ENCODE data around the gene MYBPC3.

MYBPC3 gene

GRCh38 chr11:47356998-47357329, 4.5 kb upstream of the MYBPC3 start:
- Histone ChIP-seq H3K9me2 (replicated peaks; ENCODE audit: low read depth, low read length) (no peaks in the 10 kb centered on the region), H4K20me1 (ENCODE audit: insufficient read depth, low read length, poor library complexity, severe bottlenecking) (no peaks in the 10 kb centered on the region), H3K9ac (ENCODE audit: low read depth, low read length, poor library complexity, severe bottlenecking) (no peak overlapping the region), H3K36me3 (ENCODE audit: insufficient read depth, low read length) (no peaks in the 10 kb centered on the region), H3K4me1 (ENCODE audit: insufficient read depth, low read length, poor library complexity, severe bottlenecking) (peaks cover 39% of the 10 kb centered on the region), H3K79me2 (ENCODE audit: insufficient read depth, low read length) (no peaks in the 10 kb centered on the region), H3K4me2 (ENCODE audit: low read depth, low read length, poor library complexity, severe bottlenecking) (no peak overlapping the region), H3K9me3 (ENCODE audit: insufficient read depth, low read depth, low read length) (no peaks in the 10 kb centered on the region), H3F3A (ENCODE audit: low read depth) (no peaks in the 10 kb centered on the region; the same call in 1 of the 2 replicates), H3K4me3 (ENCODE audit: low read length, poor library complexity, severe bottlenecking) (no peak overlapping the region), H3K27me3 (ENCODE audit: insufficient read depth, low read length, poor library complexity, severe bottlenecking) (no peaks in the 10 kb centered on the region), H2AFZ (ENCODE audit: low read length) (no peak overlapping the region)
- TF ChIP-seq CTCF (conservative IDR thresholded peaks at IDR 0.05; ENCODE audit: low read length), result no peak
- no peak for TF ChIP-seq EZH2phosphoT487 (IDR thresholded peaks at IDR 0.05; ENCODE audit: borderline replicate concordance)

DNA sequence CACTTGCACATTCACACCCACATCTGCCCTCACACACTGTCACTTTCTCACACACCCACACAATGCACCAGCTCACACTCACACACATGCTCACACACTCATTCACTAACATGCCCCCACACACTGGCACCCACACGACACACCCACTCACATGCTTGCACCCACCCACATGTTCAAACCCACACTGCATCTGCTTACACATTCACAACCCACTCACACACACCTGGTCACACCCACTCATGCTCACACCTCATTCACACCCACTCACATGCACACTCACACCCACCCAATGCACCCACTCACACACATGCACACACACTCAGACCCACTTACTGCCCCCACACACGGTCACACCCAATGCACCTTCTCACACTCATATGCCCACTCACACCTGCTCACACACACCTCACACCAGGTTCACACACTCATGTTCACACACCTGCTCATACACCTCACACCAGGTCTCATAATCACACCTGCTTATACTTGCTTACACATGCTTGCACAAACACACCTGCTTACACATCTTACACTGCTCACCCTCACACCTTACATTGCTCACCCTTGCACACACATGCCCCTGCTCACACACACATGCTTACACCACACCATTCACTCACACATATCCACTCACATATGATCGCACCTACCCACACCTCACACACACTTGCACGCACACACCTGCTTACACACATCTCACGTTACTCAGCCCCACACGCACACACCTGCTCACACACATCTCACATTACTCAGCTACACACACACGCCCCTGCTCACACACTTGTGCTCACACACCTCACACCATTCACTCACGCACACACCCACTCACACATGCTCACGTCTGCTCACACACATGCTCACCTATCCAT, 3.9 kb upstream of the MYBPC3 start:
- H3K4me3 ChIP-seq (ENCODE audit: low read length, poor library complexity, severe bottlenecking), result no peak overlapping the region
- no peaks in the 10 kb centered on the region for H3K9me3 ChIP-seq (ENCODE audit: insufficient read depth, low read depth, low read length)
- H3K9me2 ChIP-seq (replicated peaks; ENCODE audit: low read depth, low read length), result no peaks in the 10 kb centered on the region
- H3K9ac ChIP-seq (ENCODE audit: low read depth, low read length, poor library complexity, severe bottlenecking), result no peak overlapping the region
- no peaks in the 10 kb centered on the region for H3K36me3 ChIP-seq (ENCODE audit: insufficient read depth, low read length)
- no peaks in the 10 kb centered on the region for H3K79me2 ChIP-seq (ENCODE audit: insufficient read depth, low read length)
- H3K4me2 ChIP-seq (ENCODE audit: low read depth, low read length, poor library complexity, severe bottlenecking), result no peak overlapping the region
- no peaks in the 10 kb centered on the region; the same call in 1 of the 2 replicates for H3F3A ChIP-seq (ENCODE audit: low read depth)
- peaks cover 33% of the 10 kb centered on the region for H3K4me1 ChIP-seq (ENCODE audit: insufficient read depth, low read length, poor library complexity, severe bottlenecking)
- no peaks in the 10 kb centered on the region for H4K20me1 ChIP-seq (ENCODE audit: insufficient read depth, low read length, poor library complexity, severe bottlenecking)
- TF ChIP-seq EZH2phosphoT487 (IDR thresholded peaks at IDR 0.05; ENCODE audit: borderline replicate concordance) (no peak), CTCF (conservative IDR thresholded peaks at IDR 0.05; ENCODE audit: low read length) (no peak)
- no peaks in the 10 kb centered on the region for H3K27me3 ChIP-seq (ENCODE audit: insufficient read depth, low read length, poor library complexity, severe bottlenecking)
- H2AFZ ChIP-seq (ENCODE audit: low read length), result no peak overlapping the region

GRCh38 chr11:47355283-47356128, 3.0 kb upstream of the MYBPC3 start:
- H3K9me2 ChIP-seq (replicated peaks; ENCODE audit: low read depth, low read length), result no peaks in the 10 kb centered on the region
- H3K36me3 ChIP-seq (ENCODE audit: insufficient read depth, low read length), result no peaks in the 10 kb centered on the region
- no peaks in the 10 kb centered on the region for H3K9me3 ChIP-seq (ENCODE audit: insufficient read depth, low read depth, low read length)
- H3F3A ChIP-seq (ENCODE audit: low read depth), result no peaks in the 10 kb centered on the region; the same call in 1 of the 2 replicates
- H2AFZ ChIP-seq (ENCODE audit: low read length), result no peak overlapping the region
- no peaks in the 10 kb centered on the region for H4K20me1 ChIP-seq (ENCODE audit: insufficient read depth, low read length, poor library complexity, severe bottlenecking)
- H3K4me2 ChIP-seq (ENCODE audit: low read depth, low read length, poor library complexity, severe bottlenecking), result no peak overlapping the region
- H3K9ac ChIP-seq (ENCODE audit: low read depth, low read length, poor library complexity, severe bottlenecking), result no peak overlapping the region
- no peaks in the 10 kb centered on the region for H3K79me2 ChIP-seq (ENCODE audit: insufficient read depth, low read length)
- TF ChIP-seq CTCF (conservative IDR thresholded peaks at IDR 0.05; ENCODE audit: low read length) (peak; percentile 72), EZH2phosphoT487 (IDR thresholded peaks at IDR 0.05; ENCODE audit: borderline replicate concordance) (no peak)
- H3K4me3 ChIP-seq (ENCODE audit: low read length, poor library complexity, severe bottlenecking), result no peak overlapping the region
- no peaks in the 10 kb centered on the region for H3K27me3 ChIP-seq (ENCODE audit: insufficient read depth, low read length, poor library complexity, severe bottlenecking)
- peaks cover 27% of the 10 kb centered on the region for H3K4me1 ChIP-seq (ENCODE audit: insufficient read depth, low read length, poor library complexity, severe bottlenecking)

All from Loucy (cell line).